ENCODE measurements around the gene PLA2G5. TPM values are rescaled to one million over a fixed set of nuclear protein-coding genes. Genes with fewer than 3 reads are reported as not detected.

Gene PLA2G5
- total and polyA plus RNA-seq, 9 of the 15 experiments (the other 6 are each of a cell fraction or from before 2014, with no cell fraction given): not detected

DNA sequence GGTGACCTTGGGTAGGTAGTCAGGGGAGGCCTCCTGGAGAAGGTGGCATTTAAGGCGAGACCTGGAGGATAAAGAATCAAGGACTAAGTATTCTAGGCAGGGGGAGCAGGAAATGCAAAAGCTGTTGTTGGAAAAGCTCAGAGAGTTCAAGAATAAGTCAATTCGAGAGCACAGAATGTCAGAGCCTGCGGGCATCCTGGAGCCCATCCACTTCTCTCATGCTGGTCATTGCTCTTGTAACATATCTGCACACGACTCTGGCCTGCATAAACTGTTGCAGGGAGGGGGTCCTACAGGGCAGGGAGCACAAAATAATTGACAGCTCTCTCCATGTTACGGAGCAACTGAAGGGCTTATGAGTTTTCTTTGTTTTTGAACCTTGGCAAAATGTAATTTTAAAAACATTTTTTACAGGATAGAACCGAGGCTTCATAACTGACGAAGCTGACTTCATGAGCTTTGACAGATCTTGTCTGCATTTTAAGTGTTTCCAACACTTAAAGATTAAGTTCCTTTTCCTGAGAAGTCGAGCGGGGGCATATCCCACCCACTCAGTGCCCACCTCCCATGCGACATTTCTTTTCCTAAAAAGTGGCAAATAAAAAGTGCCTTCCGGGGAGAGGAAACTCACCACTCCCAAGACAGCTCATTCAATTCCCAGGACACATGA, 4.2 kb downstream of the PLA2G5 start:
- no peak for FAIRE-seq

DNA sequence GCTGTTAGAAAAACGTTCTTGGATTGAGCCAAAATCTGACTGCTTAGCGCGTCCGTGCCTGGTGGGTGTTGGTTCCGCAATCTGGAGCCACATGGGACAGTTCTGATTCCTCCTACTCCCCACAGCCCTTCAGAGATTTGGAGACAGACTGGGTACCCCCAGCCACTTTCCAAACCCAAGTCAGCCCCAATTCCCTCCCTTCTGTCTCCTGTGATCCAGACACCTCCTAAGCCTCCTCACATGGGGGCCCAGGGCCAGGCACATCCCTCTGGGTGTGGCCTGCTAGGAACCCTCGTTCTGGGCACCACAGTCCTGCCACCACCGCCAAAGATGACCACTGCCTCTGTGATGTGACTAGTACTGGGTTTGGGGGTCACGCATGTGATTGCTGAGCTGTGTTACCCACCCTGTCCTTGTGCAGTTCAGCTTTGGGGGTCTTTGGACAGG, 4.8 kb downstream of the PLA2G5 start:
- no peak for ATAC-seq
- Histone ChIP-seq H3K9ac (ENCODE audit: insufficient read depth in 1 of 2, low read depth in 2 of 2, low read length in 2 of 2) (no peak overlapping the region), H4K20me1 (replicated peaks; ENCODE audit: control insufficient read depth, insufficient read depth, low read length) (no peaks in the 10 kb centered on the region), H3K79me2 (ENCODE audit: control insufficient read depth, insufficient read depth, low read length) (no peaks in the 10 kb centered on the region), H3K4me3 (no peak overlapping the region), H3K4me2 (ENCODE audit: insufficient read depth, low read length) (no peak overlapping the region), H3K9me3 (replicated peaks; ENCODE audit: control insufficient read depth, insufficient read depth, low read depth, low read length) (no peaks in the 10 kb centered on the region), H2AFZ (ENCODE audit: low read depth, low read length) (no peak overlapping the region), H3K9me1 (ENCODE audit: control insufficient read depth, insufficient read depth, low read length) (no peaks in the 10 kb centered on the region), H3K4me1 (replicated peaks in 1 of 2; ENCODE audit: control insufficient read depth in 2 of 2, insufficient read depth in 2 of 2, low read length in 2 of 2) (no peaks in the 10 kb centered on the region), H3K36me3 (ENCODE audit: control insufficient read depth, insufficient read depth, low read length) (no peaks in the 10 kb centered on the region), H3K27me3 (ENCODE audit: control insufficient read depth in 2 of 2, insufficient read depth in 2 of 2, low read length in 2 of 2) (peaks cover 31 to 57% of the 10 kb centered on the region in 2 experiments), H3K27ac (ENCODE audit: extremely low read depth, low read depth, low read length) (no peak overlapping the region)
- intact Hi-C loops (cut with micrococcal nuclease): no loop called here
- BruUV-seq (replicated peaks): no TSS peak
- no peak for DNase-seq (ENCODE audit: extremely low read depth in 1 of 4, low spot score in 3 of 4)
- no peak for FAIRE-seq
- WGBS (ENCODE audit: insufficient coverage, low coverage, missing lambda C conversion rate): 0% methylated on average over 8 of the region's 8 CpGs
- ChIA-PET POLR2A (no interaction called here), CTCF (ENCODE audit: low intra/inter-chr PET ratio) (no interaction called here)
- in situ Hi-C loops (cut with MboI): no loop called here
- TF ChIP-seq NR4A1 (CRISPR knock-in tag; IDR thresholded peaks at IDR 0.05) (no peak), NR4A1 (tag; IDR thresholded peaks at IDR 0.05) (no peak), NEUROD1 (IDR thresholded peaks at IDR 0.05; ENCODE audit: borderline replicate concordance, low read depth, low read length, partially characterized antibody) (no peak), JUNB (CRISPR knock-in tag; conservative IDR thresholded peaks at IDR 0.05) (no peak)
- TF ChIP-seq, protein P1, sequence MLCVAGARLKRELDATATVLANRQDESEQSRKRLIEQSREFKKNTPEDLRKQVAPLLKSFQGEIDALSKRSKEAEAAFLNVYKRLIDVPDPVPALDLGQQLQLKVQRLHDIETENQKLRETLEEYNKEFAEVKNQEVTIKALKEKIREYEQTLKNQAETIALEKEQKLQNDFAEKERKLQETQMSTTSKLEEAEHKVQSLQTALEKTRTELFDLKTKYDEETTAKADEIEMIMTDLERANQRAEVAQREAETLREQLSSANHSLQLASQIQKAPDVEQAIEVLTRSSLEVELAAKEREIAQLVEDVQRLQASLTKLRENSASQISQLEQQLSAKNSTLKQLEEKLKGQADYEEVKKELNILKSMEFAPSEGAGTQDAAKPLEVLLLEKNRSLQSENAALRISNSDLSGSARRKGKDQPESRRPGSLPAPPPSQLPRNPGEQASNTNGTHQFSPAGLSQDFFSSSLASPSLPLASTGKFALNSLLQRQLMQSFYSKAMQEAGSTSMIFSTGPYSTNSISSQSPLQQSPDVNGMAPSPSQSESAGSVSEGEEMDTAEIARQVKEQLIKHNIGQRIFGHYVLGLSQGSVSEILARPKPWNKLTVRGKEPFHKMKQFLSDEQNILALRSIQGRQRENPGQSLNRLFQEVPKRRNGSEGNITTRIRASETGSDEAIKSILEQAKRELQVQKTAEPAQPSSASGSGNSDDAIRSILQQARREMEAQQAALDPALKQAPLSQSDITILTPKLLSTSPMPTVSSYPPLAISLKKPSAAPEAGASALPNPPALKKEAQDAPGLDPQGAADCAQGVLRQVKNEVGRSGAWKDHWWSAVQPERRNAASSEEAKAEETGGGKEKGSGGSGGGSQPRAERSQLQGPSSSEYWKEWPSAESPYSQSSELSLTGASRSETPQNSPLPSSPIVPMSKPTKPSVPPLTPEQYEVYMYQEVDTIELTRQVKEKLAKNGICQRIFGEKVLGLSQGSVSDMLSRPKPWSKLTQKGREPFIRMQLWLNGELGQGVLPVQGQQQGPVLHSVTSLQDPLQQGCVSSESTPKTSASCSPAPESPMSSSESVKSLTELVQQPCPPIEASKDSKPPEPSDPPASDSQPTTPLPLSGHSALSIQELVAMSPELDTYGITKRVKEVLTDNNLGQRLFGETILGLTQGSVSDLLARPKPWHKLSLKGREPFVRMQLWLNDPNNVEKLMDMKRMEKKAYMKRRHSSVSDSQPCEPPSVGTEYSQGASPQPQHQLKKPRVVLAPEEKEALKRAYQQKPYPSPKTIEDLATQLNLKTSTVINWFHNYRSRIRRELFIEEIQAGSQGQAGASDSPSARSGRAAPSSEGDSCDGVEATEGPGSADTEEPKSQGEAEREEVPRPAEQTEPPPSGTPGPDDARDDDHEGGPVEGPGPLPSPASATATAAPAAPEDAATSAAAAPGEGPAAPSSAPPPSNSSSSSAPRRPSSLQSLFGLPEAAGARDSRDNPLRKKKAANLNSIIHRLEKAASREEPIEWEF (CRISPR knock-in tag; IDR thresholded peaks at IDR 0.05): no peak
- TF ChIP-seq, protein P2, sequence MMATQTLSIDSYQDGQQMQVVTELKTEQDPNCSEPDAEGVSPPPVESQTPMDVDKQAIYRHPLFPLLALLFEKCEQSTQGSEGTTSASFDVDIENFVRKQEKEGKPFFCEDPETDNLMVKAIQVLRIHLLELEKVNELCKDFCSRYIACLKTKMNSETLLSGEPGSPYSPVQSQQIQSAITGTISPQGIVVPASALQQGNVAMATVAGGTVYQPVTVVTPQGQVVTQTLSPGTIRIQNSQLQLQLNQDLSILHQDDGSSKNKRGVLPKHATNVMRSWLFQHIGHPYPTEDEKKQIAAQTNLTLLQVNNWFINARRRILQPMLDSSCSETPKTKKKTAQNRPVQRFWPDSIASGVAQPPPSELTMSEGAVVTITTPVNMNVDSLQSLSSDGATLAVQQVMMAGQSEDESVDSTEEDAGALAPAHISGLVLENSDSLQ (IDR thresholded peaks at IDR 0.05): no peak

More for the DNA sequence above, 4.2 kb downstream of the PLA2G5 start:
- POLR2A ChIA-PET: no interaction called here
- no peak overlapping the region for H3K9ac ChIP-seq (ENCODE audit: insufficient read depth in 1 of 2, low read depth in 2 of 2, low read length in 2 of 2)
- TF ChIP-seq HSF4 (CRISPR knock-in tag; IDR thresholded peaks at IDR 0.05; ENCODE audit: borderline replicate concordance) (no peak), ZFP36 (IDR thresholded peaks at IDR 0.05; ENCODE audit: low read depth, low read length, partially characterized antibody) (peak; percentile 31)
- no peak overlapping the region for H3K4me2 ChIP-seq (ENCODE audit: insufficient read depth, low read length)
- no peaks in the 10 kb centered on the region for H3K36me3 ChIP-seq (ENCODE audit: control insufficient read depth, insufficient read depth, low read length)
- intact Hi-C loops (cut with micrococcal nuclease): no loop called here
- DNase-seq (ENCODE audit: extremely low read depth in 1 of 4, low spot score in 3 of 4) (no peak), ATAC-seq (no peak)
- no peaks in the 10 kb centered on the region for H3K4me1 ChIP-seq (replicated peaks in 1 of 2; ENCODE audit: control insufficient read depth in 2 of 2, insufficient read depth in 2 of 2, low read length in 2 of 2)
- in situ Hi-C loops (cut with MboI): no loop called here
- no TSS peak for BruUV-seq (replicated peaks)
- H4K20me1 ChIP-seq (replicated peaks; ENCODE audit: control insufficient read depth, insufficient read depth, low read length): no peaks in the 10 kb centered on the region
- no peak overlapping the region for H2AFZ ChIP-seq (ENCODE audit: low read depth, low read length)
- H3K9me1 ChIP-seq (ENCODE audit: control insufficient read depth, insufficient read depth, low read length): no peaks in the 10 kb centered on the region
- H3K79me2 ChIP-seq (ENCODE audit: control insufficient read depth, insufficient read depth, low read length): no peaks in the 10 kb centered on the region
- WGBS (ENCODE audit: insufficient coverage, low coverage, missing lambda C conversion rate): 2% methylated on average over 11 of the region's 11 CpGs
- H3K4me3 ChIP-seq: no peak overlapping the region
- H3K9me3 ChIP-seq (replicated peaks; ENCODE audit: control insufficient read depth, insufficient read depth, low read depth, low read length): no peaks in the 10 kb centered on the region
- CTCF ChIA-PET (ENCODE audit: low intra/inter-chr PET ratio): no interaction called here
- H3K27me3 ChIP-seq (ENCODE audit: control insufficient read depth in 2 of 2, insufficient read depth in 2 of 2, low read length in 2 of 2): peaks cover 33 to 59% of the 10 kb centered on the region in 2 experiments
- H3K27ac ChIP-seq (ENCODE audit: extremely low read depth, low read depth, low read length): no peak overlapping the region

All from K562 (cell line).